ENCODE data around the gene SLC22A23. TPM values are rescaled to one million over a fixed set of nuclear protein-coding genes. Genes with fewer than 3 reads are reported as not detected.

Gene SLC22A23
- total RNA-seq, 1 donor from 2014 or later = 5.6 TPM

DNA sequence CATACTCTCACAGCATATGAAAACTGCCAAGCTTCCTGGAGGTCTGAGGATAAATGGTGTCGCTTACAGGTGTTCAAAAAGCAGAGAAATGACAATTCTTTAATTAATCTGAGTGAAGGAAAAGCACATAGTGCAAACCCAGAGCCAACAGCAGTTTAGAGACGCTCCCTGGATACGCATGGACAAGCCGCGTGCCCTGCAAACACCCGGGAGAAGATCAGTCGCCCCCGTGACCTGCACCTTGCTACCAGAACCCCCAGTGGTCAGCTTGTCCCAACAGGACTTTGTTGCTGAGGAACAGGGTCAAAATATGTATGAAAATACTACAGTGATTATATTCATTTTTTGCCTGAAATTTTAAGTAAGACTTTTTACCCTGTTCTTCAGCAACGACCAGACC, 104.2 kb downstream of the SLC22A23 start:
- DNase-seq (ENCODE audit: missing footprints) (no peak), ATAC-seq (no peak)
- intact Hi-C loops (cut with DNase I) = loop anchor here (10.0 kb wide), 1 partner anchor 102 kb away; the partner anchor contains the start of gene SLC22A23

DNA sequence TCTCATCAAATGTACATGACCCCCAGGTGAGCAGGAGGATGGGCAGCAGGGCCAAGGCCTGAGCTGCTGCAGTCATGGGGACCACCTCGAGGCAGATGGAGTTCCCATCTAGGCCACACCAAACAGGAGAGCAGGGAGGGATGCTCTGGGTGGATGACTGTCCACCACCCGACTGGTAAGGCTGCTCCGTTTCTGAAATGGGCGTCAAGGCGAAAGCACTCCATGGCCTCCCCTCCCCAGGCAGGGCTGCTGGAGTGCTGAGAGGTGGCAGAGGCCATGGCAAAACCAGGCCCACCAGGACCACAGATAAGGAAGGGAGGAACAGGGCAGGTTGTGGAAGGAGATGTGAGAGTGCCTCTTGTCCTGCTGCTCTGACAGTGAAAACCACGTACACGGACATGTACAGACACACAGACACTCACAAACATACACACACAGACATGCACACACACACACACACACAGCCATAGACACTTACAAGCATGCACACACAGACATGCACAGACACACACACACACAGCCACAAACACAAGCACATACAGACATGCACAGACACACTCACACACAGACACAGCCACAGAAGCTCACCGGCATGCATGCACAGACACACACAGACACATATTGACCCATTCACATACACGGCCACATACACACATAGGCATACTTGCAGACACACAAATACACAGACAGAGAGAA, 104.9 kb downstream of the SLC22A23 start:
- intact Hi-C loops (cut with DNase I) = loop anchor here (10.0 kb wide), 1 partner anchor 103 kb away; the partner anchor contains the start of gene SLC22A23
- no peak for ATAC-seq

DNA sequence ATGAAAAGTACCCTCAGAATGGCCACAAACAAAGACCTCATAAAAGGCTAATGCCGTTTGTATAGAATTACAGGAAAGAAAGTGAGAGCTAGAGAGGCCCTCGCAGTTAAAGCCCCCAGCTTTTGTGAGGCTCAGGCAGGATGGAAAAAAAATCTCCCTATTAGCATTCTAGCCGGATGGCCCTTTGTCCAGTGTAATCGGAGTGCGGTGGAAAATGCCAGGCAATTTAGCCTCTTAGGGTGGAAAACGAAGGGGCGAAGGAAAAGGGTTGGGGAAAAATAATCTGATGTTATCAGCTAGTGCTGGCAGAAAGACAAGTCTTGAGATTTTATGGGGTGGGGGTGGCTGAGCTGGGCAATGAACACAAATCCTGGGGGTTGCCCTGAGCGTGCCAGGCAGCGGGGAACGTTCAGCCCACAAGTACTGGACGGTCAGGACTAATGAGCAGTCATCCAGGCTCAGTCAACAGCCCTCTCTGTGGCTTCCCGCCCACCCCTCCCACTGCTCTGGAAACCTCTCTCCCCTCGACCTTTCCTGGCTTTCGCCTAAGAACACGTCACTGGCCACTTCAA, 105.7 kb downstream of the SLC22A23 start:
- no peak for DNase-seq (ENCODE audit: missing footprints)
- no peak for ATAC-seq
- intact Hi-C loops (cut with DNase I) = loop anchor here (10.0 kb wide), 1 partner anchor 104 kb away; the partner anchor contains the start of gene SLC22A23

More for the DNA sequence above, 104.9 kb downstream of the SLC22A23 start:
- DNase-seq (ENCODE audit: missing footprints) = no peak

DNA sequence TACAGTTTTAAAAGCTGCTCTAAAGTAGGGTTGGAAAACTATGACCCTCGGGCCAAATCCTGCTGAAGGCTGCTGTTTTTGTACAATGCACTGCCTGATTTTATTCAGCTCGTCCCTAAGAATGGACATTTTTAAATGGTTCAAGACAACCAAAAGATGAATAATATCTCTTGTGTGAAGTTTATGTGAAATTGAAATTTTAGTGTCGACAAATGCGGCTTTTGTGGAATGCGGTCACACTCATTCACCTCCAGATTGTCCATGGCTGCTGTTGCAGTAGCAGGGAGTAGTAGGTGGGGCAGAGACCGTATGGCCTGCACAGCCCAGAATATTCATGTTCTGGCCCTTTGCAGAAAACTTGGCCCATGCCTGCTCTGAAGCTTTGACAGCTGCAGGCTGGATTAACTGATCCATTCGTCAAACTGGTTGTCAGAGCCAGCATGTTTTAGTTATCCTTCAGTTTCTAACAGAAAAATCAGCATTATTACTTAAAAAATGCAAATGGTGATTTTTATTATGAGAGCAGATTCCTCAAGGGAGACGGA, 106.5 kb downstream of the SLC22A23 start:
- no peak for DNase-seq (ENCODE audit: missing footprints)
- no peak for ATAC-seq
- intact Hi-C loops (cut with DNase I) = loop anchor here (10.0 kb wide), 1 partner anchor 104 kb away; the partner anchor contains the start of gene SLC22A23

DNA sequence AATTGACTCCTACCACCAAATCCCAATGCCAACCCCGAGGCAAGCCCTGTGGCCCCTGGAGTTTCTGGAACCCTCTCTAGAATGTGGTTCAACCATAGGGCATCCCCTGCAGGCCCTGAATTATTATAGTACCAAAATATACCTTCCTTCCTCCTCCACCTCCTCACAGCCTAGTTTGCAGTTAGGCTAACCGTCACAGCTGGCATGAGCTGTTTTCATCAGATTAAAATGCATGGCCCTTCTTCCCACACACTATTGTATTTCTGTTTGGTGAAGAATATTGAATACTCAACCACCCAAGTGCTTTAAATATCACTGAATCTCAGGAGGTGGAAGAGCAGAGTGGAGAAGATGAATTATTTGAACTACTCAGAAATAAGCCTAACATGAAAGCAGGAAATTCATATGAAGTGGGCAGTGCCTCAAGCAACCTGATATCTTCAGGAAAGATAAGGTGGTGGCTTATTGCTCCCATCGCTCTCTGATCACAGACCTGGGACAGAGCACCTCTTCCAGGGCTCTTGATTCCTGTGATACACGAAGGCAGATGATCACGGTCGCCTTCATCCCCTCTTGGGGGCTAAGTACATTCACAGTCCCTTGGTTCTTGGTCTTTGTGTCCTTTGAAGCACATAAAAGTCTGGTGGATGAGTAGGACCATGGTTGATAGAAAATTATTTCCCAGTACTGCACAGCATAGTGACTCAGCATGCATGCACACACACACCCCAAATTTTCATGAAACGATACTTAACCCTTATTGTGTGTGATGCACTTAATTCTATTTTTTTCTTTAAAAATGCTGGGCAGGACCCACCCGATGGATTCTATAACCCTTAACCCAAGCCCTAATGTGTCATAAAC, 107.2 kb downstream of the SLC22A23 start:
- intact Hi-C loops (cut with DNase I) = loop anchor here (10.0 kb wide), 1 partner anchor 105 kb away; the partner anchor contains the start of gene SLC22A23
- DNase-seq (ENCODE audit: missing footprints) = no peak
- ATAC-seq = no peak

DNA sequence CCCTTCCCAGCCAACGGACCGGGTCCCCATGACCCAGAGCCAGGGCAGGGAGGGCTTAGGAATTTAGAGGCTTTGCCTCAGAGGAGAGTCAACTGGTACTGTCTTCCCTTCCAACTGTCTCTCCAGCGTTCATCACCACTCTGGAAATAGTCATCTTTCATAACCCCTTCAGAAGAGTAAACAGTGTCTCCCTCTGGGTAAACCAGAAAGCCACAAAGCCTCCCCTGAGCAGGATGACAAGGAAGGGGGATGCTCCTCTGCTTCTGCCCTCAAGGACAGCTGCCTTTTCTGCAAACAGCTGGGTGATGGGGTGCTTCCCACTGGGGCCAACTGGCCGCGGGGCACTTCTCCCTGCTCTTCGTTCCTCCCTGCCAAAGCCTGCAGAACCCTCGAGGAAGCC, 108.0 kb downstream of the SLC22A23 start:
- ATAC-seq (no peak), DNase-seq (ENCODE audit: missing footprints) (no peak)
- intact Hi-C loops (cut with DNase I) = no loop called here

DNA sequence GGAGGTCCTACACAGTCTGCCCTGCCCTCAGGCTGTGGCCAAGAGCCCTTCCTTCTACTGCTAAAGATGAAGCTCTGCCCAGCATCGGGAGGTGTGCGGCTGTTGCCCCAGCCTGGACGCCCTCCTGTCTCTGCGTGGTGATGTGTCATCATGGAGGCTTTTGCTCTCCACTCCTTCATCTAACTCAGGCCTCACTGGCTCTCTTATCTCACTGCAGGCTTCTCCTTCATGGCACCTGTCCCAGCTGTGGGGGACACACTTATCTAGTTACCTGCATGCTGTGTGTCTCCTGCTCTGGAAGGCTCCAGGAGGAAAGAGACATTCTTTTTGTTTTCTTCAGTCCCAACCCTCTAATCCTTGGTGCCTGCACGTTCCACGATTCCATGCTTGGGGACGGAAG, 109.0 kb downstream of the SLC22A23 start:
- intact Hi-C loops (cut with DNase I) = no loop called here
- ATAC-seq = no peak

DNA sequence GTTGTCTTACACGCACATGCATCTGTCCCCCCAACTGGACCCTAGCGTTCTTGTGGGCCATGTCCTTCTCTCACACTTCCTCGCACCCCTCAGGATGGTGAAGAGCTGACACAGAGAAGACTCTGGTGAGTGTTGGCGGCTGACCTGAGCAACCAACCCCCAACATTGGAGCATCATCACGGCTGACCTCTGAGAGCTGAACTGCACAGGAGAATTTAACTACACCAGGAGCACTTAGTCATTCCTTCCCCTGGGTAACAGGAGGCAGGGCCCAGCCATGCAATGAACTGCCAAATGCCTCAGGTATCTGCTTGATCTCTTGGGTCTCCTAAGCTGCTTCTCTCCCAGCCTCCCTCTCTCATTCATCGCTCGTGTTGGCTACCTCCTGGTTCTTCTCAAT, 109.6 kb downstream of the SLC22A23 start:
- no peak for ATAC-seq
- intact Hi-C loops (cut with DNase I) = no loop called here
- no peak for DNase-seq (ENCODE audit: missing footprints)

More for the DNA sequence above, 109.0 kb downstream of the SLC22A23 start:
- DNase-seq (ENCODE audit: missing footprints) = no peak

DNA sequence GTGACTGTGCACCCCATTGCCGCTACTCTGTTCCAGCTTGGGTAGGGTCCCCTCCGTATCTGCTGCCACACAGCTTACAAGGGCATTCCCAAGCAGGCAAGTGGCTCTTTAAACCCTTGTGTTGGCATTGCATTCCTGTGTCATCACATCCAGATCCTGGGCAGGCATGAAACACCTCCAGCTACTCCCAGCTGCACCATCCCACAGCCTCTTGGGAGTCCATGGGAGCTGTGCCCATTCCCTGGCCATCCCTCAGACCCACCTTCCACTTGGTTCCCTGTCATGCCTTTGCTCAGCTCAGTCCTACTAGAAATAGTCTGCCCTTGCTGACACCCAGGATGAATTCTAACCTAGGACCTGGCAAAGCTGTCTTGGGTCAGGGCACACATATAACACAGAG, 110.4 kb downstream of the SLC22A23 start:
- no peak for ATAC-seq
- intact Hi-C loops (cut with DNase I) = no loop called here

DNA sequence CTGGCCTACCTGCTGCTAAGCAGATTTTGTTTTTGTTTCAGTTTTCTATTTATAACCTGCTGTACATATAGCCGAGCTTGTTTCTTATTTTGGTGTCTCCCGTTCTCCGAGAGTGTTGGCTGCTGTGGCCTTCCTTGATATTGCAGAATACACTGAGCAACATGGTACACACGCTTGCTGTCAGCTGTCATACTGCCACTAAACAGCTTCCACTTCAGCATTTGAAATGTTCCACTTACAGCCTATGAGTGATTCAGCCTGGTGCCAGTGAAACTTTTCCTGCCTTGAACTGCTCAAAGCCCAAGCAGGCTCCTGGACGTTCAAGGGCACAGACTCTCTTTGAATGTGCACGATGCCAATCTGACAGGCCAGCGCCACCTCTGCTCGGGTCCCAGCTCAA, 111.0 kb downstream of the SLC22A23 start:
- DNase-seq (ENCODE audit: missing footprints) = no peak
- ATAC-seq = peak; percentile 88
- intact Hi-C loops (cut with DNase I) = no loop called here

More for the DNA sequence above, 110.4 kb downstream of the SLC22A23 start:
- no peak for DNase-seq (ENCODE audit: missing footprints)

DNA sequence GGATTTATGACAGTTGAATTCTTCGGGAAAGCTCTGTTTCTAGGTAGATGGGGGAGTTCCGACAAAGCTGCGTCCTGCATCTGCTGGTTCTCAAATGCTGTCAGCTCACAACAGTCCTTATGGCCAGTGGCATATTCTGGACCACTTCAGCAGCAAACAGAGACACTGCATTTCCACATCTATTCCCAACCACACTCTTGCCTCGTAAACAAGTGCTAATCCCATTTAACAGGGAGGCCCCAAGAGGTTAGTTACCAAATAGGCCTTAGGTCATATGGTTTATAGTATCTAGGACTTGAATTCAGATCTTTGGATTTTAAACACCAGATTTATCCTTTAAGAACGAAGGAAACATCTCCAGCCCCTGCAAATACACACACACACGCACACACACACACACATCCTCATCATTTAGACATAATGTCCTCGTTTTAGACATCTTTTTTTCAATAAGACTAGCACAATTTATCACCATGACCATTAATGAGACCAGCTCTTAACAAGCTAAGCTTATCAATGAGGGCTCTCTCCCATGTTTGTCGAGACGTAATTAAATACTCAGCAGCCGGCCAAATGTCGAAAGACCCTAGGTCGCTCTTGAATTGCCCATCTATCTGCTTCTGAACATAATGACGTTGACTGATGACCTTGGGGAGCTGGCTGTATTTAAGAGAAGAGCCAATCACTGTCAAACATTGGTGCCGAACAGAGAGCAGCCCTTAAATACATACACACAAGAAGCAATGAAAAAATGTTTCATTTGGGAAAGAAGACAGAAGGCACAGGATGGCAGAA, 113.6 kb downstream of the SLC22A23 start:
- DNase-seq (ENCODE audit: missing footprints) (no peak), ATAC-seq (no peak)
- intact Hi-C loops (cut with DNase I) = no loop called here

DNA sequence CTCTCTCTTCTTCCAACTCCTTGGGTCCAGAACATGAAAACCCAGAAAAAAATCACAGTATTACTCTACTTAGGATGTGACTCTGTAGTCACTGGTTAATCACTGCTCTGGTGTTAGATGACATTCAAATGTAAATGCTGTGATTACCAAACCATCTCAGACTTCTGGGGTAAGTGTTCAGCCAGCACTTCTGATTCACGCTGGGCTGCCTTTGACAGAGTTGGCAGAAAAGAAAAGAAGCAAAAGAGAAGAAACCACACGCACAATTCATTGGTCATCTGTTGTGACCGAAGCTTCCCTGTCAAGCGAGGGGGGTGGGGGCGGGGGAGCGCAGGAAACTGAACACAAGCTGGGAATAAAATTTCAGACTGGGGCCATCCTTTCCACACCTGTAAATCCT, 115.4 kb downstream of the SLC22A23 start:
- no peak for DNase-seq (ENCODE audit: missing footprints)
- intact Hi-C loops (cut with DNase I) = no loop called here
- ATAC-seq = no peak

DNA sequence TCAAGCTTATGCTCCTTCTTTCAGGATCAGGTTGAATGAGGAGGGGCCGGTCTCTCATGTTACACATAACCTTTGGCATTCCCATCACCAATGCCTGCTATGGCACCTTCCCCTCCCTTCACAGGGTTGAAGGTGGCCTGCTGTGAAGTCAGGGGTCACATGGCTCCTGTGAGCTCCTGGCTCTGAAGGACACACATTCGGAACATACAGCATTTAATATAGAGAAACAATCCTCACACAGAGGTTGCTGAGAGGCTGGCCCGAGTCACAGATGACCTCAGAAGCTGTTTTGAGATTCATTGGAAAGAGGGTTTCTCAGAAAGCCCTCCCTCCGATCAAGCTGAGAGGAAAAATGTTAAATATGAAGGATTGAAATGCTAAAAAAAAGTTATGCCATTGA, 116.0 kb downstream of the SLC22A23 start:
- ATAC-seq (no peak), DNase-seq (ENCODE audit: missing footprints) (no peak)
- intact Hi-C loops (cut with DNase I) = no loop called here

DNA sequence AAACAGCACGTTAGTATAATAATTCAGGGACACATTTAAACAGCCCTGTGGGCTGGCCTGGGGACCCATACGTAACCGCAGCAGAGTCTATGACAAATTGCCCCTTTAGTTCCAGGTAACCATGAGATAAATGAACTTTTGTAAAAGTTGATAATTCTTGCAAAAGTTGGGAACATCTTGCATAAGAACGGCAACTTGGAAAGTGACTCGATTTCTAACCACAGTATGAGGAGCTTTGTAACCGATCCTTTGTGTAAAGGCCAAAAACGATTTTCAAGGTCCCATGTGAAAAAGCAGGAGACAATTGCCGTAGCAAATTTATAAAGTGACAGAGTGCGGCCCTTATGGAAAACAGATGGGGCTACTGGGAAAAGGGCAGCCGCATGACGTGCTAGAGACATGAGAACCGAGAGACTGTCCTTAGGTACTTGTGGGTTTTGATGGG, 116.5 kb downstream of the SLC22A23 start:
- intact Hi-C loops (cut with DNase I) = no loop called here
- DNase-seq (ENCODE audit: missing footprints) = no peak
- ATAC-seq = no peak

DNA sequence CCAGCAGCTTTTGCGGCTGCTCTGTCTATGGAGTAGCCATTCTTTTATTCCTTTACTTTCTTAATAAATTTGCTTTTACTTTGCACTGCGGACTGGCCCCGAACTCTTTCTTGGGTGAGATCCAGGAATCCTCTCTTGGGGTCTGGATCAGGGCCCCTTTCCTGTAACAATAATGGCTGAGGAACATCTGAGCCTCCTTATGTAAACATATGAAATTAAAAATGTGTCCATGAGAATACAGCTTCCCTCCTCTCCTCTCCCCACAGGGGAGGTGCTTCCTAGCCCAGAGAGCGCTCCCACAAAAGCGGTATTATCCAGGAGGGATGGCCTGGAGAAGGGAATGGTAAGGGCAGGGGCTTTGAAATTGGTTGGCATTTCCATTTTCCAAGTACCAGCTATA, 117.0 kb downstream of the SLC22A23 start:
- DNase-seq (ENCODE audit: missing footprints) (no peak), ATAC-seq (no peak)
- intact Hi-C loops (cut with DNase I) = no loop called here

DNA sequence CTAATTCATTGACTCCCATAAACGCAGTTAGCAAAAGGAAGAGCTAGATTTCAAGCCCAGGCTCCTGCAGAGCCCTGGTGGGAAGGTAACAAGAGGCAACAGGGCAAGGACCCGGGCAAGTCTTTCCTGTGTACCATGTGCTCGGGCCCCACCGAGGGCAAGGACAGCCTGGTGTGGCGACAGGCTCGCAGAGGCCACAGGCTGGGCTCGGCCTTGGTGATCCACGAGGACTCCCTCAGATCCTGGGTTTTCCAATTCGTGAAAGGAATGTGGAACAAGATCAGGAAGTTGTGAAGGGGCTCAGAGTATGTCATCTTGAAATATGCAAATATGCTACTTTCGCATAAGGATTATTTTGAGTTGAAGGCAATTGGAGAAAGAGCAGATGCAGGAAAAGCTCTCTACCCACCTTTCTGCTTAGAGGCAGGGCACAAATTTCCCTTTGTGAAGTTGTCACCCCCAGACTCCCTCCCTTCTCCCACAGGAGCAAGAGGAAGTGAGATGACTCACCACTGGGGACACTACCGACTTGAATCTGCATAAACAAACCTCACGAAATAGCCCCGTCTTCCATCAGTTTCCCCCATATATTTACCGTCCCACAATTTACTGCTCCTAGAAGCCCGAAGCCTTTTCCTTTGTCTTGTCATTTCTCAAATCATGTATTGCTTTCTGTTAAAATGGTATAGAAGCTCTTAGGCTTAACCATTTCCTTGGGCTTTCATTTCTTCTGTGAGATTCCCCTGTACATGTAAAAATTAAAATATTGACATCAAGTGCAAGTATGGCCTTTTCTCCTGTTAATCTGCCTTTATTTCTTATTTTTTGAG, 119.1 kb downstream of the SLC22A23 start:
- ATAC-seq = no peak
- intact Hi-C loops (cut with DNase I) = no loop called here
- no peak for DNase-seq (ENCODE audit: missing footprints)

DNA sequence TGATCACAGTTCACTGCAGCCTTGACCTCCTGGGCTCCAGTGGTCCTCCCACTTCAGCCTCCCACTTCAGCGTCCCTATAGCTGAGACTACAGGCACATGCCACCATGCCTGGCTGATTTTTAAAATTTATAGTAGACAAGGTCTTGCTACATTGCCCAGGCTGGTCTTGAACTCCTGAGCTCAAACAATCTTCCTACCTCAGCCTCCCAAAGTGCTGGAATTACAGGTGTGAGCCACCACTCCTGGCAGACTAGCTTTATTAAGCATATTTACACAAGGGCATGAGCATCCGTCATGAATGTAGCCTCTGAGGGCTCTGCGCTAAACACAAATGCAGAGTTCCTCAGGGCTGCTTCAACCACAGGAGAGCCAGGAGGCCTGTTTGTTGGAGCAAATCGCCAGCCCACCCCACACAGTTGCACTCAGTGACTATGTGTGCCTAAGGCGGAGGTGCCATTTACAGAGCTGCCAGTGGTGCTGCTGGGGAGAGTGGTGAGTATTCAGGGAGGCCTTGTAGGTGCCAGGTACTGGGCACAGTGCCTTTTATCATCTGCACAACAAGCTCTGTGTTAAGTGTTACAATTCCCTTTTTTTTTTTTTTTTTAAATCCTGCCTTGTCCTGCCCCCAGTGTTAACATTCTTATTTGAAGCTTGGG, 119.9 kb downstream of the SLC22A23 start:
- intact Hi-C loops (cut with DNase I) = no loop called here
- ATAC-seq (no peak), DNase-seq (ENCODE audit: missing footprints) (no peak)

Data from Right ventricle myocardium inferior (tissue), 1 donor.